NOMO-1 treated with DMSO at 0.1 percent for 48 hours (cell line): ENCODE measurements around the gene RAB25.

Experiments used
- DNase-seq: peaks from one replicate; lab custom pipeline; 2025; ENCODE audit not compliant: unreplicated experiment; lab: John Stamatoyannopoulos, UW

Gene RAB25

DNA sequence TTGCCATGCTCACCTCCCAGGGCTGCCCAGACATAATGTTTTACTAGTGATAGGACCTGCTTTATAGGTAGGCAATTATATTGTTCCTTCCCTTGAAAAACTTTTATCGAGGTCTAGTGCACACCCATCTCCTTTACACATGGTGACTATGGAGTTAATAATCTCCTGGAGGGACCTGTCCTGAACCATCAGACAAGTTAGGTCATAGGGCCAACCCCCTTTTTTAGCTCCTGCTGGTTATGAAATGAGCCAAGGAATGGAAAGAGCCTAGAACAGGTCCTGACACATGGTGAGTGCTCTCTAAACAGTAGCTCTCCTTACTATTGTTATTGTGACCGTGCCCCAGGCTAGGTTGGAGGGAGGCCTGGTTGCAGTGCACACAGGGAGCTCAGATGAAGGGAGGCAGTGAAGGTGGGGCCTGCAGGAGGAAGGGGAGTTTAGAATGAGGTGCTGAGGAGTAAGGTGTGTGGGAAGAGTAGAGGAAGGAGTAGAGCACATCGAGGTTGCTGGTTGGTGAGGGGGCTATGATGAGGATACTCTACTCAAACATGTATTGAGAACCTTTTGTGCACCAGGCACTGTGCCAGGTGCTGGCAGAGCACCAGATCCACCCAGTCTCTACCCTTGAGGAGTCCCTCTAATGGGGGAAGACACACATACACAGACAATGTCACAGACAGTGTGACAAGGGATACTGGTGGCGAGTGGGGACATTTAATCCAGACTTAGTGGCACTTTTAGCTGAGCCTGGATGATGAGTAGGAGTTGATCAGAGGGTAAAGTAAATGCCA is 39.4 kb downstream of the RAB25 start:
- no peak for DNase-seq

DNA sequence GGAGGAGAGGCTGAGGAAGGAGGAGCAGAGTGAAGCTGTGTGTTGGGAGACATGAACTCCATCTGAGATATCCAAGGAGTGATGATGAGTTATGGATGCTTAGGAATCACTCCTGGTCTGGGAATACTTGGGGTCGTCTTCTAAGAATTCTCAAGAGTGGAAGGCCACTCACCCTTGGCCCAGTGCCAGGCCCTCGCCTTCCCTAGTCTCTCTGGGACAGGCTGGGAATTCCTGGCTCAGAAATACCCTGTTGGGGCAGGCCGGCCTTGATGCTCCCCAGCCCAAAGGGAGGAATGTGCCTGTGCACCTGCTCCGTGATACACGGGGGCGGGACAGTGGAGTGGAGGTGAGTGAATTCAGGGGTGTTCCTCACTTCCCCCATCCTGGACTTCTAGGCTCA is 40.9 kb downstream of the RAB25 start:
- DNase-seq = no peak

DNA sequence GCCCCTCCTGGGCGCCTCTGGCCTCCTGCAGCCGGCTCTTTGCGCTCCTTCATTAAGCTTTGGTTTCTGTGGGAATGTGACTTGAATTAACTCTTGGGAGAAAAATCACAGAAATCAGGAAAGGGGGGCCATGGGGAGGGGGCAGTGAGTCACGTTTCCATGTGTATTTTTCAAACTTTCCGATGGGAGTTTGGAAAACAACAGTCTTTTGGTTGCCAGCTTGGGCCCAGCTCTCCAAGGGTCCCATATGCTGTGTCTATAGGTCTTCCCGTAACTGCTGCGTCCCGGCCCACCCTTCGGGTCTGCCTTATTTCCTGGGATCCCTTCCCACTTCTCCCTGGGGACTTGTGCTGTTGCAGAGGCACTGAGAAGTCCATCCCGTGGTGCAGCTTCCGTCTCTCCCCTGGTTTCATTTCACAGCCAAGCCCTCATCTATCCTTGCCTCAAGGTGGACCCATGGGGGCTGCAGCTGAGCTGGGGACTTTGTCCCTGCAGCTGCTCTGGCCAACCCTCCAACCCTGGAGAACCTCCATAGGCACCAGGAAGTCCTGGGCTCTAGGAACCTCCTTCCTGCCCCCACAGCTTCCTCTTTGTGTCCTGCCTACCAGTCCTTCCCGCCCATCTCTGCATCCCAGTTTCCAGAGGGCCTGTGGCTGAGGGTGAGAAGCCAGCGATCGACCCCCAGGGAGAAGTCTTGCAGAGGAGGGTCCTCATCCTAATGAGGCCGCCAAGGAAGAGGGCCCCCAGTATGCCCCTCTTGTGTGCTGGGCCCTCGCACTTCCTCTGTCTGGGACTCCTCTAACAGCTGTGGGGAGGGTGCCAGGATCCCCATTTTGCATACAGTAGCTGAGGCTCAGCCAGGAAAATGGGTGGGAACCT is 41.9 kb downstream of the RAB25 start:
- DNase-seq = peak; percentile 31

DNA sequence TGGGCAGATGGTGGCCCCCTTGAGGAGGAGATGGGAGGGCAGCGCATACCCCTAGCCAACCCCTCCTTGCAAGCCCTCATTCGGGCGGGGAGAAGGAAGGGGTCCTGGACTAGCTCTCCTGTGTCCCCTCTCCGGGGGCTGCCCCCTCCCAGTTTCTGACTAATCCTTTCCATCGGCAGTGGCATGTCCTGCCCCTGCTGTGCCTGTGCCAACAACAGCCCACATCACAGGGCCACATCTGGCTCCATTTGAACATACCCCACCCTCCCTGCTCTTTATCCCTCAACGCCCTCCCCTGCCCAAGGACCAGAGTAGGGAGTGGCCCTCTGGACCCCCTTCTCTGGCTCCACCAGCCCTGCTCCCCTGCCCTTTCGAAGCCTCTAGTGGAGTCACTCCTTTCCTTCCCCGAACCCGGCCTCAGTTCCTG is 42.6 kb downstream of the RAB25 start:
- no peak for DNase-seq

DNA sequence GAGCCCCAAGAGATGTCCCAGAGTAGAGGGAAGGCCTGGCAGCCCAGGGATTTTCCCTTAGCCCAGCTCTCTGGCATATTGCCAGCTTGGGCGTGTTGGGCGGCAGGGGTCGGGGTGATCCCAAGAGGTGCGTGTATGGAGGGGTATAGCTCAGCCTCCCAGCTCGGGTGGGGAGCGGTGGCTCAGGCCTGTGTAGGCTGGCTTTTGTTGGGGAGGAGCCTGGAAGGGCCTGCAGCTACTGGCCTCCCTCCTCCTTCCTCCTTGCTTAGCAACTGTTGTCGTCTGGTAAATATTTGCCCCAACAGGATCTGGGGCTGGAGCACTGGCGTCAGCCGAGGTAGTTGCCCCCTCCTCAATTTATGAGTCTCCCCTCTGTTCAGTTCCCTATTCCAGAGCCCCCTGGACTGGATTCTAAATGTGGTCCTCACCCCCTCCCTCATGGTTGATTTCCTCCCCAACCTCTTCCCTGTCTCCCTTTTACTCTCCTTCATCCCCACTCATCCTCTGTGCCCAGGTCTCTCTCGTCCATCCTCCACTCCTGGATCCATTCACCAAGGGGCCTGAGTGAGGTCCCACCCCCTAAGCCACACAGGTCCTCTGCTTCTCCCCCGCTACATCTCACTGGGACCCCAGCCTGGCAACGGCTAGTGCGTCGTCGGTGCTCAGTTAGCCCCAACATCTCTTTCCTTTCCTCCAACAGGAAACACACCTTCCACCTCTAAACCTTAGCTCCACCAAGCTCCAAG is 43.3 kb downstream of the RAB25 start:
- no peak for DNase-seq

DNA sequence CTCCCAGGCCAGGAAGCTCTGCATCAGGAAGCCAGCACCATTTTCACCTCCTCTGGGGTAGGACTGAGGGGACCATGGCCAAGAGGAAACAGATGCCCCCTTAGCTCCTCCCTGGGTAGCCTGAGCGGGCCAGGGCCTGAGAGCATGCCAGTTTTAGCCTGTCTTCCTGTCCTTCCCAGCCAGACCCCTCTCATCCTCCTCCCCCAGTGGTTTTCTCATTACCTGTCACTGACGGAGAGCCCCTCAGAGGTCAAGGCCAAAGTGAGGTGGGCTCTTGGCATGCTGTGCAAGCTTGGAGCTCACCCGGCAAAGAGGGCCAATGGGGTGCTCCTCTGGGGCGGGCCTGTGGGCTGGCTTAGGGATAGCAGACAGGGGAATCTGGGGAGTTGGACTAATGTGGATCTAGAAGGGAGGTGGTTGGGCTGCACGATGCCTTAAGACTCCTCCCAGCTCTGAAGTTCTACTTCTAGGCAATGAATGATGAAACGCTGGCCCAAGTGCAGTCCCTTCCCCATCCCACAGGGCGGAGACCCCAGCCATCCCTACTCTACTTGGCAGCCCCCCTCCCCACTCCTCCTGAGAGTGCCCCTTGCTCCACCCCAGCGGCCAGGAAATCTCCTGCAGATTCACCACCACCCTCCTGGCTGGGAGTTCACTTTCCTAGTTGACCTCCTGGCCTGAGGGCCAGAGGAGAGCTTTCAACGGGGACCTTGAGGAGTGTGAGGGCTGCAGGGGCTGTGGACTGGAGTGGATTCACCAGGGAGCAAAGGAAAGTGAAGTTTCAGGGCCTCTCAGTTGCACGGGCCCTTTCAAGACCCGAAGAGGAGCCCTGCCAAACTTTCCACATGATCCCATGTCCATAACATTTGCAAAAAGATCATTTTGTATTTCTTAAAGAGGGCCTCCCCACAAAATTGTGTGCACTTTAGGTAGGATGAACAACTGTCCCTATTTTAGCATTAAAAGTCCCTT is 44.2 kb downstream of the RAB25 start:
- no peak for DNase-seq

DNA sequence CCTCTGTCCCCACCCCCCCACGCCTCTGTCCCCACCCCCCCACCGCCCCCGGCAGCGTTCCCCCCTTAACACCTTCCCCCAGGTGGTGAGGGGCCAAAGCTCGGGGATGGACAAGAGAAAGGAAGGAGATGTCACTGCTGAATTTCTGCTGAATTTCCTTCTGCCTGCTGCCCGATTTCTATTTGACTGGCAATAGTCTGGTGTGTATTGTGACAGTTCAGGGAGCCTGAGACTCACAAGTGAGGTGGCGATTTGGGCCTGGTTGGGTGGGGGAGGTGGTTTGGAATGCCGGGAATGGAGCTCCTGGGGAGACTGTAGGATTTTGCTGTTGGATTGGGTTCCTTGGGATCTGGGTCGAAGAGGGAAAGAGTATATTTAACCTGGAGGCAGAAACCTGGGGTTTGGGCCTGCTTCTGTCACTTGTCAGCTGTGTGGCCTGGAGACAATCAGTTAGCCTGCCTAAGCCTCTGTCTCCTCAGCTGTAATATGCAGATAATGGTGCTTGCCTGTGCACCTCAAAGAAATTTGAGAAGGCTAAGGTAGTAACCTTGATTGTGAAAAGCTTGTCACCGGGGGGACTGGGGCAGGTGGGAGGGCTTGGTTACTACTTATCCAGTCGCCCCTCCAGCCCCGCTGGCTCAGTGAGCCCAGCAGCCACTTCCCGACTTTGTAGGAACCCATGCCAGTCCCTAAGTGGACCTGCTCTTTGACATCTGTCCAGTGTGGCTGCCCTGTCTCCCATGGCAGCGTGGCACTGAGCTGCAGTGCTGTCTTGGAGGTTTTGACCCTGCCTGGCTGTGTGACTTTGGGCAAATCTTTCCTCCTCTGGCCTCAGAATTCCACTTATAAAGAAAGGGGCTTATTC is 45.9 kb downstream of the RAB25 start:
- DNase-seq = no peak

DNA sequence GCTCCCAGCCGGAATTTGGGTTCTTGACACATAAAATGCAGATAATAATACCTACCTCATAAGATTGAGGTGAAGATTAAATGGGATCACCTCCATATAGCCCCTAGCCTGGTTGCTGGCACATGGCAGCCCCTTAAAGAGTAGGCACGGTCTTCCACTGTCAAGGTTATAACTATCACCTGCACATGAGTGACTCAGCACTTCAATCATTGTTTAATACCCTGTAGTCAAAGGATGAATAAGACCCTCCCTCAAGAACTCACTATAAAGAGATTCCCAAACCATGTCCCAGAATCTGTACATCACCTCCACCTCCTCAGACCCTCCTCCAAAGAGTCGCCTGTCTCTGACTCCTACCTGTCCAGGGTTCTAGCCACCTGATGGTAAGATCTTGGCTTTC is 47.1 kb downstream of the RAB25 start:
- DNase-seq = no peak

DNA sequence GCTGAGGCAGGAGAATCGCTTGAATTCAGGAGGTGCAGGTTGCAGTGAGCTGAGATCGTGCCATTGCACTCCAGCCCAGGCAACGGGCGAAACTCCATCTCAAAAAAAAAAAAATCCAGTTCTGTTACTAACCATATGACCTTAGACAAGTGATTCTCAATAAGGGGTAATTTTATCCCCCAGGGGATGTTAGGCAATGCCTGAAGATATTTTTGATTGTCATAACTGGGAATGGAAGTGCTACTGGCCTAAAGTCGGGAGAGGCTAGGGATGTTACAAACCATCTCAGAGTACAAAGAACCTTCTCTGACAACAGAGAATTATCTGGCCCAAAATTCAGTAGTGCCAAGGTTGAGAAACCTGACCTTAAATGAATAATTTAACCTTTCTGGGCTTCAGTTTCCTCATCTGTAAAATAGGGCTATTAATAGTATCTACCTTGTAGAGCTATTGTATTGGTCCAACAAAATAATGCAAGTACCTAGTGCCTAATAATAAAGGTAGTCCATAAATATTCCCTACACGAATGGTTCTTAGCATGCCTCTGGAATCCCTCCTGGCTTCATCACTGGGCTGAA is 47.8 kb downstream of the RAB25 start:
- no peak for DNase-seq

DNA sequence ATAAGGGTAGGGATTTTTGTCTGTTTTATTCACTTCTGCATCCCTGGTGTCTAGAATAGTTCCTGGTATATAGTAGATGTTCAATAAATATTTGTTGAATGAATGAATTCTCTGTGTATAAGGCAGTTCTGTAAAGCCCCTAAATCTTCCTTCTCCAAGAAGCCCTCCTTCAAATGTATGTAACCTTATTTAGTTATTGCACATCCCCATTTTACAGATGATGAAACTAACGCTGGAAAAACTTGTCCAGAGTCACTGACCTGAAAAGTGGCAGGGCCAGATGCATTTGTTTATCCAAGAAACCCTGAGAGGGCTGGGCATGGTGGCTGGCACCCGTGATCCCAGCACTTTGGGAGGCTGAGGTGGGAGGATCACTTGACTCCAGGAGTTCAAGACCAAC is 49.3 kb downstream of the RAB25 start:
- DNase-seq = no peak

DNA sequence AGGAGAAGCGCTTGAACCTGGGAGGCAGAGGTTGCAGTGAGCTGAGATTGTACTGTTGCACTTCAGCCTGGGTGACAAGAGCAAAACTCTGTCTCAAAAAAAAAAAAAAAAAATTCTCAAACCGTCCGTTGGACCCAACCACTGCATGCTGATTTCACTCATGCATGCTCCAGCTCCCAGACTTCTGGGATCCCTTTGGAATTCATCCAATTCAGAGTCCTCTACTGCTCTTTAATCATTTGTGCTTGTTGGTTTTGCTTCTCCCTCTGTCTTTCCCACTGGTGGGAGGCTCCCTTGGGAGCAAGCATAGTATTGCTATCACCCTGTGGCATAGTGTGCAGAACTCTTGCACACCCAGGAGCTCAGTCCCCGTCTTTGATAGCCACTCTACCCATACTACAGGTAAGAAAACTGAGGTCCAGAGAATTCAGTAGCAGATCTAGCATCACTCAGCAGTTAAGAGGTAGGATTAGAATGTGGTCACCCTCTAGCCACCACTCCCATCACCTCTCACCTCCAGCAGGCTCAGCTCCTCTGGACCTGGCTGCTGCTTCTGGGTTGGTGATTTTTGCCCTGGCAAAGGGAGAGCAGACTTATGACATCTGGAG is 50.5 kb downstream of the RAB25 start:
- DNase-seq = no peak

DNA sequence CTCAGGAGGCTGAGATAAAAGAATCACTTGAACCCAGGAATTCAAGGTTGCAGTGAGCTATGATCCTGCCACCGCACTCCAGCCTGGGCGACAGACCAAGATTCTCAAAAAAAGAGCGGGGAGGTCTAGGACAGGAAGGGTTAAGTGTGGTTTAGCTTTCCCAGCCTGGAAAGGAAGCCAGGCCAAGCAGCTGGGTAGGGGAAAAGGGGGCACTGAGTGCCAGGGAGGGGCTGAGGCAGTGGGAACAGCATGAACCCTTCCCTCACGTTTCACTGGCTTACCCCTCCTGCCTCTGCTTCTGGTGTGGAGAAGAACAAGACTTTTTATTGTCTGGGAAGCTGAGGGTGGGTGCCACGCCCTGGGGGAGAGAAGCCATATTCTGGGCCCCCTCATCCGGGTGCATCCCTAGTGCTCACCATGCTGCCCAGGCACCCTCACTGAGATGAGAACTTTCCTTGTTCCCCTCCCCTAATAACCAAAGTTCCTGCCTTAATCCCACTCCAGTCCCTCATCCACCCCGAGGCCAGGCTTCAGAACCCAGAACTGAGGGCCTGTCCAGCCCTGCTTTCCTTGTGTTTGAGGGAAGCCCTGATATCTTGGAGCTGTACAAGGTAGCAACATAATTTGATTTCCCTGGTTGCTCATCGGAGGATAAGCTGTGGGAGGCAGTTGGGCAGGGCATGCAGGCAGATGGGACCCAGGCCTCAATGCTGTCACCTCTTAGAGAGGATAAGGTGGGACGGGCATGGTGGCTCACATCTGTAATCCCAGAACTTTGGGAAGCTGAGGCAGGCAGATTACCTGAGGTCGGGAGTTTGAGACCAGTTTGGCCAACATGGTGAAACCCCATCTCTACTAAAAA is 51.5 kb downstream of the RAB25 start:
- DNase-seq = no peak

DNA sequence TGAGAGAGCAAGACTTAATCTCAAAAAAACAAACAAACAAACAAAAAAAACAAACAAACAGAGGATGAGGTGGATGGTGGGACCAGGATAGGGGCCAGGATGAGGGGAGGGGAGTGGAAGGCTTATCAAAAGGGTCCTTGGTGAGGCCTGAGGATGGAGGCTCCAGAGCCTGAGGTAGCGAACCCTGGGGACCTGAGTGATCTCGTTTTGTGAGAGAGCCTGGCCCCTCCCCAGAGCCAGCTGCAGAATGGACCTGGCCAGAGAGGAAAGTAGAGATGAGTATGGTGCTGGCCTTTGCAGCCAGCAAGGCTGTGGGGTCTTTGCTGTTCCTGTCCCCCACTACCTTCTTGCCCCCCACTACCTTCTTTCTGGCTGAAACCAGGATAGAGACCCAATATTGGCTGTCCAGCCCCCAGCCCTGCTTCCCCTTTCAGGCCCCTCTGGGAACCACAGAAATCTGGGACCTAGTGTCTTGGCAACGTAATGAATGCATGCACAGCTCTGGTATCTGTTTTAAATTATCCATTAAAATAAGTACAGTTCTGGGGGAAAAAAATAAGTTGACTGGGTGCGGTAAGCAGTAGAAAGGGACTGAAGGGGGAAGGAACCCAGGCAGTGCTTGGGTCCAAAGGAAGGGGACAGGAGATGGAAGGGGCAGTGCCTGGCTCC is 52.5 kb downstream of the RAB25 start:
- no peak for DNase-seq

DNA sequence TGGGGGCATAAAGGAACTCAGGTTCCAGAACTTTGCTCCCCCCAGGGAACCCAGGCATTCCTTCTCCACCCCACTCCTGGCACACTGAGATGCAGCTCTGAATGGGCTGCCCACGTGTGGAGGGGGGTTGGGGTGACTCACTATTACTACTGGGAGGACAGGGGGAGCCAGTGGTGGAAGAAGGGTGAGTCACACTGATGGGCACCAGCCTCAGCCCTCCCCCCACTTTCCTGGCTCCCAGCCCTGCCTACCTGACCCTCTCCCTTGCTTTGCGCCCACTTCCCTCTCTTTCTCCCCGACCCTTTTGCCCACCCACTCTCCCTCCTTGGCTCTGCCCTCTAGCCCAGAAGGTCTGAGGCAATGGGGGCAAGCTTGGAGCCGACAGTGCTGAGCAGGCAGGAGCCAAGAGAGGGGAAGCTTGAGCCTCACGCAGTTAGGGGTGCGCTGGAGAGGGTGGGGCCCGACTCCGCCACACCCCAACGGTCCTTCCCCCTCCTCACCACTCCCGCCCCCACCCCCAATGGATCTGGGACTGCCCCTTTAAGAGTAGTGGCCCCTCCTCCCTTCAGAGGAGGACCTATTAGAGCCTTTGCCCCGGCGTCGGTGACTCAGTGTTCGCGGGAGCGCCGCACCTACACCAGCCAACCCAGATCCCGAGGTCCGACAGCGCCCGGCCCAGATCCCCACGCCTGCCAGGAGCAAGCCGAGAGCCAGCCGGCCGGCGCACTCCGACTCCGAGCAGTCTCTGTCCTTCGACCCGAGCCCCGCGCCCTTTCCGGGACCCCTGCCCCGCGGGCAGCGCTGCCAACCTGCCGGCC is 53.4 kb downstream of the RAB25 start, which contains the start of gene LMNA:
Gene LMNA (plus strand): TSS at position 611 of the 818 bp plus-strand sequence. CDS start 208 bp downstream, outside the sequence.
- peak; percentile 88 for DNase-seq

DNA sequence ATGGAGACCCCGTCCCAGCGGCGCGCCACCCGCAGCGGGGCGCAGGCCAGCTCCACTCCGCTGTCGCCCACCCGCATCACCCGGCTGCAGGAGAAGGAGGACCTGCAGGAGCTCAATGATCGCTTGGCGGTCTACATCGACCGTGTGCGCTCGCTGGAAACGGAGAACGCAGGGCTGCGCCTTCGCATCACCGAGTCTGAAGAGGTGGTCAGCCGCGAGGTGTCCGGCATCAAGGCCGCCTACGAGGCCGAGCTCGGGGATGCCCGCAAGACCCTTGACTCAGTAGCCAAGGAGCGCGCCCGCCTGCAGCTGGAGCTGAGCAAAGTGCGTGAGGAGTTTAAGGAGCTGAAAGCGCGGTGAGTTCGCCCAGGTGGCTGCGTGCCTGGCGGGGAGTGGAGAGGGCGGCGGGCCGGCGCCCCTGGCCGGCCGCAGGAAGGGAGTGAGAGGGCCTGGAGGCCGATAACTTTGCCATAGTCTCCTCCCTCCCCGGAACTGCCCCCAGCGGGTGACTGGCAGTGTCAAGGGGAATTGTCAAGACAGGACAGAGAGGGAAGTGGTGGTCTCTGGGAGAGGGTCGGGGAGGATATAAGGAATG is 54.1 kb downstream of the RAB25 start:
- DNase-seq = no peak
